GM12892 (cell line): ENCODE measurements around the gene DPP6.

Experiments
- POLR2A ChIP-seq: IDR thresholded peaks from 2 replicates; pipeline ENCODE4 v1.6.1; 2011; ENCODE audit warnings: low read depth, low read length, control low read depth
- POLR2AphosphoS5 ChIP-seq: IDR thresholded peaks from 2 replicates; pipeline ENCODE4 v1.6.1; 2011; ENCODE audit warnings: low read depth, low read length, control low read depth
- TAF1 ChIP-seq: IDR thresholded peaks from 2 replicates; pipeline ENCODE4 v1.6.1; 2011; ENCODE audit warnings: low read depth, mild to moderate bottlenecking, control low read depth, low read length, borderline replicate concordance

DNA sequence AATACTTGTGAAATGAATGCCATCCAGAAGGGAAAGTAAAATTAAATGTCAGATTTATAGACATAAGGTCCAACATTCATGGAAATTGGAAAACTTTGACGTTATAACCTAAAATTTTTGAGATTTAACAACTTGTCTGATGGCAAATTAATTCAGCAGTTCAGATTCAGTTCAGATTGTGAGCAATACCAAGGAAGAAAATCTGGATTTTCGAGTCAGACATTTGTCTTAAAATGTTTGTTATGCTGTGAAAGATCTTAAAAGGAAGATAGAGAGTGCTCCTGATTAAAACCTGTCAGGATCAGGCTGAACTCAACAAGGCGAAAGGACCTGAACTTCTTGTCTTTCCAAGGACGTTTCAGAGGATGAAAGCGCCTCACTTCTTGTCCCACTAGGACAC, 629.8 kb downstream of the DPP6 start:
- TF ChIP-seq POLR2AphosphoS5 (no peak), POLR2A (no peak), TAF1 (no peak)
